Liver (tissue), 9 donors: ENCODE results near the gene FBXO21. TPM values are rescaled to one million over a fixed set of nuclear protein-coding genes. Genes with fewer than 3 reads are reported as not detected.
"Not testable (repeated sequence)": the region's sequence is repeated elsewhere in the genome, so short reads cannot be mapped to it uniquely, and the experiment has no call there.

Source experiments
- DNase-seq: peaks from one replicate; pipeline ENCODE4 v3.0.0-alpha.2; 2017; ENCODE audit warnings: low spot score
- H3K27ac ChIP-seq, 2 donors: one replicate each; pipeline ENCODE4 v1.7.0; 2013; ENCODE audit warnings: inconsistent platforms in 2 of 2, low read length in 2 of 2, control low read depth in 1 of 2, low read depth in 1 of 2, mild to moderate bottlenecking in 1 of 2
- H3K27me3 ChIP-seq, 4 donors: one replicate each; pipeline versions ENCODE4 v1.6.1 to v1.7.0; 2013; ENCODE audit warnings: low read length in 3 of 4, inconsistent platforms in 1 of 4, mild to moderate bottlenecking in 1 of 4, moderate library complexity in 1 of 4; ENCODE audit not compliant: control insufficient read depth in 4 of 4, insufficient read depth in 4 of 4
- H3K36me3 ChIP-seq, 4 donors: one replicate each; pipeline versions ENCODE4 v1.6.1 to v1.7.0; 2013; ENCODE audit warnings: low read length in 3 of 4, mild to moderate bottlenecking in 3 of 4, low read depth in 1 of 4, moderate library complexity in 1 of 4; ENCODE audit not compliant: control insufficient read depth in 4 of 4, insufficient read depth in 3 of 4
- H3K4me1 ChIP-seq, 4 donors: one replicate each; pipeline versions ENCODE4 v1.6.1 to v1.7.0; 2013; ENCODE audit warnings: low read length in 3 of 4, mild to moderate bottlenecking in 3 of 4, moderate library complexity in 1 of 4; ENCODE audit not compliant: control insufficient read depth in 4 of 4, insufficient read depth in 4 of 4
- H3K4me3 ChIP-seq, 3 donors: one replicate each; pipeline versions ENCODE4 v1.6.1 to v1.7.0; 2013; ENCODE audit warnings: low read length in 3 of 3, control low read depth in 1 of 3, low read depth in 1 of 3, mild to moderate bottlenecking in 1 of 3
- H3K9ac ChIP-seq, 2 donors: one replicate each; pipeline ENCODE4 v1.7.0; 2013; ENCODE audit warnings: low read length in 2 of 2, mild to moderate bottlenecking in 2 of 2, moderate library complexity in 2 of 2, control low read depth in 1 of 2, low read depth in 1 of 2
- H3K9me3 ChIP-seq, 4 donors: one replicate each; pipeline versions ENCODE4 v1.6.1 to v1.7.0; 2013; ENCODE audit warnings: low read length in 3 of 4; ENCODE audit not compliant: control insufficient read depth in 4 of 4
- CTCF ChIP-seq: fragments of 150-350 bp; IDR thresholded peaks from 2 replicates; pipeline ENCODE4 v1.5.1; 2017; ENCODE audit warnings: improper control_type of control experiment, low read depth, low read length; ENCODE audit not compliant: missing input control
- EGR1 ChIP-seq, 2 donors: IDR thresholded peaks; 2 replicates each; pipeline ENCODE4 v1.6.1; 2016 to 2018; ENCODE audit warnings: antibody characterized with exemption in 2 of 2, low read depth in 2 of 2
- FOXA1 ChIP-seq: IDR thresholded peaks from 2 replicates; pipeline ENCODE4 v1.6.1; 2016; ENCODE audit warnings: antibody characterized with exemption
- GABPA ChIP-seq, 2 donors: IDR thresholded peaks in 1 of 2; conservative IDR thresholded peaks in 1 of 2; 2 replicates each; pipeline ENCODE4 v1.6.1; 2016; ENCODE audit warnings: antibody characterized with exemption in 2 of 2, mild to moderate bottlenecking in 1 of 2, moderate library complexity in 1 of 2
- HNF4A ChIP-seq, 2 donors: conservative IDR thresholded peaks; 2 replicates each; pipeline ENCODE4 v1.6.1; 2016; ENCODE audit warnings: antibody characterized with exemption in 2 of 2, mild to moderate bottlenecking in 2 of 2
- HNF4G ChIP-seq: IDR thresholded peaks from 2 replicates; pipeline ENCODE4 v1.6.1; 2016; ENCODE audit warnings: antibody characterized with exemption
- JUND ChIP-seq, 2 donors: IDR thresholded peaks; 2 replicates each; pipeline ENCODE4 v1.6.1; 2016; ENCODE audit warnings: antibody characterized with exemption in 2 of 2
- MAX ChIP-seq: IDR thresholded peaks from 2 replicates; pipeline ENCODE4 v1.6.1; 2016; ENCODE audit warnings: antibody characterized with exemption
- NR2F2 ChIP-seq: IDR thresholded peaks from 2 replicates; pipeline ENCODE4 v1.6.1; 2016; ENCODE audit warnings: antibody characterized with exemption
- RAD21 ChIP-seq, 2 donors: IDR thresholded peaks; 2 replicates each; pipeline ENCODE4 v1.6.1; 2016; ENCODE audit warnings: antibody characterized with exemption in 2 of 2, mild to moderate bottlenecking in 2 of 2
- REST ChIP-seq: IDR thresholded peaks from 2 replicates; pipeline ENCODE4 v1.6.1; 2016; ENCODE audit warnings: antibody characterized with exemption, mild to moderate bottlenecking
- RXRA ChIP-seq, 2 donors: IDR thresholded peaks; 2 replicates each; pipeline ENCODE4 v1.6.1; 2017 to 2018; ENCODE audit warnings: antibody characterized with exemption in 2 of 2, mild to moderate bottlenecking in 1 of 2
- TAF1 ChIP-seq: conservative IDR thresholded peaks from 2 replicates; pipeline ENCODE4 v1.6.1; 2016; ENCODE audit warnings: antibody characterized with exemption, mild to moderate bottlenecking
- YY1 ChIP-seq: IDR thresholded peaks from 2 replicates; pipeline ENCODE4 v1.6.1; 2016; ENCODE audit warnings: antibody characterized with exemption, mild to moderate bottlenecking
- WGBS: extraction: QIAGEN DNeasy Blood & Tissue Kit; methylation state at CpG from one replicate; pipeline ENCODE4 v1.1.7; 2013; 5-methylcytosine and 5-hydroxymethylcytosine counted together
- polyA plus RNA-seq, 2 donors: library from polyadenylated mRNA; stranded (reverse) in 1 of 2; unstranded in 1 of 2; fragments of 200-250 nt in 1 of 2; fragments of >200 nt in 1 of 2; fragmentation: Nextera tagmentation in 1 of 2; extraction: Ambion mirVana in 1 of 2; gene quantifications; one replicate each; pipeline versions ENCODE4 v1.2.1 to v1.2.3, GENCODE V29; 2013 to 2015
- total RNA-seq, 2 donors: library from RNA; depleted of rRNA; stranded (reverse); fragments of >200 nt; gene quantifications; one replicate each; pipeline ENCODE4 v1.2.3, GENCODE V29; 2014
- TF ChIP-seq, protein P1 (sequence below): IDR thresholded peaks from 2 replicates; pipeline ENCODE4 v1.6.1; 2016; ENCODE audit warnings: antibody characterized with exemption
- TF ChIP-seq, protein P2 (sequence below): IDR thresholded peaks from 2 replicates; pipeline ENCODE4 v1.6.1; 2016; ENCODE audit warnings: antibody characterized with exemption
- donor health status: healthy.
- donor health status: healthy.
- donor health status: healthy.
- donor health status: healthy.
- donor health status: healthy.

Gene FBXO21
- total and polyA plus RNA-seq, 4 donors = 12.9 to 54.4 (median 21.1) TPM

DNA sequence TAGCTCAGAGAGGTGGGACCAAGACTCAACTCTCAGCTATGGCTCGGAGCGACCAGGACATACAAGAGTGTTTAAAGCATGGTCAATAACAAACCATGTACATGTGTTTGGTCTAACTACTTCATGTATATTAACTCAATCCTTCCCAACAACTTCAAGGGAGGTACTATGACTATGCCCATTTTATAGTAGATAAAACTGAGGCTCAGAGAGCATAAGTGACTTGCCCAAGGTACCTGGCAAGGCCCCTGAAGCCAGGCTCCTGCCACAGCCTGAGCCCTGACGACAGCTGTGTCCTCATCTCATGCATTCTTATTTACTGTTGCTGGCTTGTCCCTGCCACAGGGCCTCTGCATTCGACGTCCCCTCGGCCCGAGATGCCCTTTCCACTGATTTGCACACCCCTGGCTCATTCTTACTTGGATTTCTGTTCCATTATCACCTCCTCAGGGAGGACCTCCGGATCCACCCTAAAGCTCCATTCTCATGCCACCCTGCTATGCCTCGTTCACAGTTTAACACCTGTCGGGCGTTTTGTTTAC, 93.7 kb downstream of the FBXO21 start:
- Histone ChIP-seq H3K27ac (no peak overlapping the region), H3K4me3 (no peak overlapping the region), H3K9ac (no peak overlapping the region), H3K4me1 (peaks cover 0 to 12% (median 9%) of the 10 kb centered on the region in 4 donors), H3K9me3 (no peaks in the 10 kb centered on the region), H3K27me3 (peaks cover 0 to 16% (median 2%) of the 10 kb centered on the region in 4 donors), H3K36me3 (no peaks in the 10 kb centered on the region)
- WGBS = 53% methylated on average over 11 of the region's 11 CpGs
- TF ChIP-seq YY1 (no peak), RXRA (IDR thresholded peaks at IDR 0.05) (no peak), TAF1 (no peak), HNF4G (no peak), FOXA1 (no peak), HNF4A (conservative IDR thresholded peaks at IDR 0.05) (no peak), EGR1 (IDR thresholded peaks at IDR 0.05; ENCODE audit: low read depth in 2 of 2) (no peak), NR2F2 (no peak), GABPA (IDR thresholded peaks at IDR 0.05 in 1 of 2, conservative IDR thresholded peaks at IDR 0.05 in 1 of 2) (no peak)
- DNase-seq = no peak

DNA sequence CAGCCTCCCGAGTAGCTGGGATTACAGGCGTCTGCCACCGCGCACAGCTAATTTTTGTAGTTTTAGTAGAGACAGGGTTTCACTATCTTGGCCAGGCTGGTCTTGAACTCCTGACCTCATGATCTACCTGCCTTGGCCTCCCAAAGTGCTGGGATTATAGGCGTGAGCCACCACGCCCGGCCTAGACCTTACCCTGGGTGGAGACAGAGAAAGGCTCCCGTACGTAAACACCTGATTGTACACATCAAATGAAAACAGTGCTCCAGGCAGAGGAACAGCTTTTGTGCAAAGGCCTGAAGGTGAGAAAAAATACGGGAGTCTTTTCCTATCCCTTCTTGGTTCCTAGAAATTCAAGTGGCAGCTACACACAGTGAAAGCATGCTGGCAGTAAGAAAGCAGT, 95.1 kb downstream of the FBXO21 start:
- not testable (repeated sequence) for H3K9ac ChIP-seq, DNase-seq, H3K9me3 ChIP-seq, H3K36me3 ChIP-seq, H3K4me3 ChIP-seq, H3K27ac ChIP-seq
- WGBS = 80% methylated on average over 10 of the region's 10 CpGs
- Histone ChIP-seq H3K27me3 (peaks cover 0 to 16% (median 2%) of the 10 kb centered on the region in 4 donors), H3K4me1 (peaks cover 0 to 21% (median 14%) of the 10 kb centered on the region in 4 donors)

DNA sequence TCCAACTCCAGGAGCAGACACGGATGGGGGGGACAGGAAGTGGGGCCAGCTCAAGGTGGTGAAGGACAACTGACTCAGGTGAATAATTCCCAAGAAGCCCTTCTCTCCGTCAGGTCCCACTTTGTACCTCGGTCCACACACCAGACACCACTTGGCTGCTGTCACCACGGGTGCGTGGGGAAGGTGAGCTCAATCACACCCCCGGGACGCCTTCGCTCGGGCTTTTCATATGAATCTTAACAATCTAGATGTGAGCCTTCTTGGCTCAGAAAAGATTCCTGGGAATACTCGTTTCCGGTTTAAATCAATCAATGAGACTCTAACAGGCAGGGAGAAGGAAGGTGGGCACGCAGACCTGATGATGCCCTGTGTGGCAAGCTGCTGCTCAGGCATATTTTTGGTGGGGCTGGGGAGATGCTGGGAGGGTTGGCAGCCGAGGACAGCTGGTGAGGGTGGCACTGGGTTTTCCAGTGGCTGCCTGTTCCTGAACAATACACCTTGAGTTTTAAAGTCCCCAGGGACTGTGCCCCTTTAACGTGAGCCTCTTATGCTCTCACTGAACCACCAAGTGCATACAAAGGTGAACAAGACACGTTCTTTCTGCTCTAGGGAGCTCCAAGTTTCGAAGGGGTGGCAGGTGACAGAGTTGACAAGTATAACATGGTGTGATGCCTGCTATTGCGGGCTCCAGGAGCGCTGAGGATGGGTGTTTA, 96.2 kb downstream of the FBXO21 start:
- WGBS = 73% methylated on average over 18 of the region's 18 CpGs
- H3K27me3 ChIP-seq = peaks cover 0 to 12% (median 2%) of the 10 kb centered on the region in 4 donors
- no peak overlapping the region for H3K4me3 ChIP-seq
- no peak for DNase-seq
- no peaks in the 10 kb centered on the region for H3K9me3 ChIP-seq
- no peak overlapping the region for H3K27ac ChIP-seq
- peaks cover 0 to 17% (median 12%) of the 10 kb centered on the region in 4 donors for H3K4me1 ChIP-seq
- no peak for TF ChIP-seq MAX
- TF ChIP-seq TAF1 = no peak
- TF ChIP-seq HNF4G = no peak
- no peak for TF ChIP-seq REST
- TF ChIP-seq, protein P1, sequence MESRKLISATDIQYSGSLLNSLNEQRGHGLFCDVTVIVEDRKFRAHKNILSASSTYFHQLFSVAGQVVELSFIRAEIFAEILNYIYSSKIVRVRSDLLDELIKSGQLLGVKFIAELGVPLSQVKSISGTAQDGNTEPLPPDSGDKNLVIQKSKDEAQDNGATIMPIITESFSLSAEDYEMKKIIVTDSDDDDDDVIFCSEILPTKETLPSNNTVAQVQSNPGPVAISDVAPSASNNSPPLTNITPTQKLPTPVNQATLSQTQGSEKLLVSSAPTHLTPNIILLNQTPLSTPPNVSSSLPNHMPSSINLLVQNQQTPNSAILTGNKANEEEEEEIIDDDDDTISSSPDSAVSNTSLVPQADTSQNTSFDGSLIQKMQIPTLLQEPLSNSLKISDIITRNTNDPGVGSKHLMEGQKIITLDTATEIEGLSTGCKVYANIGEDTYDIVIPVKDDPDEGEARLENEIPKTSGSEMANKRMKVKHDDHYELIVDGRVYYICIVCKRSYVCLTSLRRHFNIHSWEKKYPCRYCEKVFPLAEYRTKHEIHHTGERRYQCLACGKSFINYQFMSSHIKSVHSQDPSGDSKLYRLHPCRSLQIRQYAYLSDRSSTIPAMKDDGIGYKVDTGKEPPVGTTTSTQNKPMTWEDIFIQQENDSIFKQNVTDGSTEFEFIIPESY = no peak
- no peak for TF ChIP-seq GABPA (IDR thresholded peaks at IDR 0.05 in 1 of 2, conservative IDR thresholded peaks at IDR 0.05 in 1 of 2)
- no peak for TF ChIP-seq HNF4A (conservative IDR thresholded peaks at IDR 0.05)
- TF ChIP-seq RAD21 (IDR thresholded peaks at IDR 0.05) = no peak
- no peak for TF ChIP-seq JUND (IDR thresholded peaks at IDR 0.05)
- TF ChIP-seq FOXA1 = no peak
- TF ChIP-seq YY1 = no peak
- no peak for TF ChIP-seq NR2F2
- TF ChIP-seq EGR1 (IDR thresholded peaks at IDR 0.05; ENCODE audit: low read depth in 2 of 2) = no peak
- TF ChIP-seq, protein P2, sequence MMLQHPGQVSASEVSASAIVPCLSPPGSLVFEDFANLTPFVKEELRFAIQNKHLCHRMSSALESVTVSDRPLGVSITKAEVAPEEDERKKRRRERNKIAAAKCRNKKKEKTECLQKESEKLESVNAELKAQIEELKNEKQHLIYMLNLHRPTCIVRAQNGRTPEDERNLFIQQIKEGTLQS = no peak
- TF ChIP-seq CTCF = no peak
- H3K9ac ChIP-seq = no peak overlapping the region
- H3K36me3 ChIP-seq = no peaks in the 10 kb centered on the region
